ENCODE measurements around the gene DIS3L2. TPM values are rescaled to one million over a fixed set of nuclear protein-coding genes. Genes with fewer than 3 reads are reported as not detected.

The DIS3L2 gene
- polyA plus RNA-seq, 1 experiment = 8.2 TPM

DNA sequence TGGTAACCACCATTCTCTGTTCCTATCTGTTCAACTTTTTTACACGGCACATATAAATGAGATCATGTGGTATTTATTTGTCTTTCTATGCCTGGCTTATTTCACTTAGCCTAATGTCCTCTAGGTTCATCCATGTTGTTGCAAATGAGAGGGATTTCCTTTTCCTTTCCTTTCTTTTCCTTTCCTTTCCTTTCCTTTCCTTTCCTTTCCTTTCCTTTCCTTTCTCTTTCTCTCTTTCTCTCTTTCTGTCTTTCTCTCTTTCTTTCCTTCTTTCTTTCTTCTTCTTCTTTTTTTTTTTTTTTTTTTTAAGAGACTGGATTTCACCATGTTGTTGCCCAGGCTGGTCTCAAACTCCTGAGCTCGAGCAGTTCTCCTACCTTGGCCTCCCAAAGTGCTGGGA, 38.9 kb downstream of the DIS3L2 start:
- no peak for DNase-seq (ENCODE audit: low read depth, low spot score)
- no peak overlapping the region for H3K27ac ChIP-seq (ENCODE audit: low read depth, low read length)
- TF ChIP-seq, protein P1, sequence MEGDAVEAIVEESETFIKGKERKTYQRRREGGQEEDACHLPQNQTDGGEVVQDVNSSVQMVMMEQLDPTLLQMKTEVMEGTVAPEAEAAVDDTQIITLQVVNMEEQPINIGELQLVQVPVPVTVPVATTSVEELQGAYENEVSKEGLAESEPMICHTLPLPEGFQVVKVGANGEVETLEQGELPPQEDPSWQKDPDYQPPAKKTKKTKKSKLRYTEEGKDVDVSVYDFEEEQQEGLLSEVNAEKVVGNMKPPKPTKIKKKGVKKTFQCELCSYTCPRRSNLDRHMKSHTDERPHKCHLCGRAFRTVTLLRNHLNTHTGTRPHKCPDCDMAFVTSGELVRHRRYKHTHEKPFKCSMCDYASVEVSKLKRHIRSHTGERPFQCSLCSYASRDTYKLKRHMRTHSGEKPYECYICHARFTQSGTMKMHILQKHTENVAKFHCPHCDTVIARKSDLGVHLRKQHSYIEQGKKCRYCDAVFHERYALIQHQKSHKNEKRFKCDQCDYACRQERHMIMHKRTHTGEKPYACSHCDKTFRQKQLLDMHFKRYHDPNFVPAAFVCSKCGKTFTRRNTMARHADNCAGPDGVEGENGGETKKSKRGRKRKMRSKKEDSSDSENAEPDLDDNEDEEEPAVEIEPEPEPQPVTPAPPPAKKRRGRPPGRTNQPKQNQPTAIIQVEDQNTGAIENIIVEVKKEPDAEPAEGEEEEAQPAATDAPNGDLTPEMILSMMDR (IDR thresholded peaks at IDR 0.05; ENCODE audit: low read depth, low read length) = no peak
- no peaks in the 10 kb centered on the region for H3K9me3 ChIP-seq (ENCODE audit: control insufficient read depth, insufficient read depth, low read length)
- ChIA-PET CTCF (interaction anchor here (0.7 kb wide), 1 partner anchor 331 kb away, joined by 3 read pairs; no protein-coding TSS in a partner anchor), POLR2A (no interaction called here)
- no peak overlapping the region for H3K4me3 ChIP-seq (ENCODE audit: low read depth, low read length)
- no peaks in the 10 kb centered on the region for H3K27me3 ChIP-seq (ENCODE audit: control insufficient read depth, insufficient read depth, low read length)

- Histone ChIP-seq H3K27ac (ENCODE audit: low read depth, low read length) (no peak overlapping the region), H3K4me3 (ENCODE audit: low read depth, low read length) (no peak overlapping the region), H3K9me3 (ENCODE audit: control insufficient read depth, insufficient read depth, low read length) (no peaks in the 10 kb centered on the region), H3K27me3 (ENCODE audit: control insufficient read depth, insufficient read depth, low read length) (no peaks in the 10 kb centered on the region)
- TF ChIP-seq, protein P1 (IDR thresholded peaks at IDR 0.05; ENCODE audit: low read depth, low read length) = no peak
- no peak for DNase-seq (ENCODE audit: low read depth, low spot score)
- CTCF ChIA-PET = interaction anchor here (0.7 kb wide), 2 partner anchors 24 to 330 kb away, joined by 3 read pairs; no protein-coding TSS in a partner anchor
- POLR2A ChIA-PET = no interaction called here
These were observed 39.6 kb downstream of the DIS3L2 start for GRCh38 chr2:232001073-232001472.

DNA sequence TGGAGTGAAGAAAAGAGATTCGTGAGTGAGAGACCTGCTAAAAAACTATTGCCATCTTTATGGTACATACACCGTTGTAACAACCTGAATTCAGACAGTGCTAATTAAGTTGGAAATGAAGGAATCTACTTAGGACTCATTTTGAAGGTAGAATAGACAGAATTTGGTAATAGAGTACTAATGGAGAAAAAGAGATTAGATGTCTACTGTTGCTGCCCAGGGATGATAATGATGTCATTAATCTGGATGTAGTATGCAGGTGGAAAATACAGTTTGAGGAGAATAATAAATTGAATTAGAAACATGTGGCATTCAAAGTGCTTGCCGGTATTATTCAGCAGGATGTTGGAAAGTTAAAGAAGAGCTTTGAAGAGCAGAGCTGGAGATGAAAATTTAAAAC, 44.7 kb downstream of the DIS3L2 start:
- no peak for DNase-seq (ENCODE audit: low read depth, low spot score)
- Histone ChIP-seq H3K27ac (ENCODE audit: low read depth, low read length) (no peak overlapping the region), H3K27me3 (ENCODE audit: control insufficient read depth, insufficient read depth, low read length) (no peaks in the 10 kb centered on the region), H3K4me3 (ENCODE audit: low read depth, low read length) (no peak overlapping the region), H3K9me3 (ENCODE audit: control insufficient read depth, insufficient read depth, low read length) (no peaks in the 10 kb centered on the region)
- CTCF ChIA-PET = interaction anchor here (1.2 kb wide), 1 partner anchor 11 kb away, joined by 3 read pairs; no protein-coding TSS in a partner anchor
- TF ChIP-seq, protein P1 (IDR thresholded peaks at IDR 0.05; ENCODE audit: low read depth, low read length) = no peak
- POLR2A ChIA-PET = interaction anchor here (0.6 kb wide), 1 partner anchor 802 kb away, joined by 3 read pairs; no protein-coding TSS in a partner anchor

- Histone ChIP-seq H3K27me3 (ENCODE audit: control insufficient read depth, insufficient read depth, low read length) (no peaks in the 10 kb centered on the region), H3K4me3 (ENCODE audit: low read depth, low read length) (no peak overlapping the region), H3K27ac (ENCODE audit: low read depth, low read length) (no peak overlapping the region), H3K9me3 (ENCODE audit: control insufficient read depth, insufficient read depth, low read length) (no peaks in the 10 kb centered on the region)
- TF ChIP-seq, protein P1 (IDR thresholded peaks at IDR 0.05; ENCODE audit: low read depth, low read length) = no peak
- ChIA-PET POLR2A (no interaction called here), CTCF (interaction anchor here (0.6 kb wide), 1 partner anchor 40 kb away, joined by 4 read pairs; no protein-coding TSS in a partner anchor)
- no peak for DNase-seq (ENCODE audit: low read depth, low spot score)
These were observed 47.6 kb downstream of the DIS3L2 start for GRCh38 chr2:232008907-232009638.

GRCh38 chr2:232009639-232010274, 48.2 kb downstream of the DIS3L2 start:
- ChIA-PET CTCF (interaction anchor here (0.6 kb wide), 1 partner anchor 40 kb away, joined by 4 read pairs; no protein-coding TSS in a partner anchor), POLR2A (no interaction called here)

More at GRCh38 chr2:232009639-232010274, 48.2 kb downstream of the DIS3L2 start:
- no peak overlapping the region for H3K27ac ChIP-seq (ENCODE audit: low read depth, low read length)
- TF ChIP-seq, protein P1 (IDR thresholded peaks at IDR 0.05; ENCODE audit: low read depth, low read length) = no peak
- DNase-seq (ENCODE audit: low read depth, low spot score) = no peak
- no peaks in the 10 kb centered on the region for H3K9me3 ChIP-seq (ENCODE audit: control insufficient read depth, insufficient read depth, low read length)
- H3K4me3 ChIP-seq (ENCODE audit: low read depth, low read length) = no peak overlapping the region
- H3K27me3 ChIP-seq (ENCODE audit: control insufficient read depth, insufficient read depth, low read length) = no peaks in the 10 kb centered on the region

Measured in AG04450 (cell line).